Stimulated activated CD4-positive, alpha-beta T cell treated with anti-CD3 and anti-CD28 coated beads, Interleukin-12 subunit alpha, Interleukin-12 subunit beta, amount 100 ng/mL, for 4 hours (primary cell): ENCODE data around the gene APELA.
"Not testable (repeated sequence)": the region's sequence is repeated elsewhere in the genome, so short reads cannot be mapped to it uniquely, and the experiment has no call there.

ENCODE experiments used
- DNase-seq: peaks from one replicate; pipeline ENCODE4 v3.0.0-alpha.2; 2020

APELA gene

GRCh38 chr4:164876700-164877324, at the start of gene APELA:
APELA (plus strand) TSS chr4:164877178; CDS start chr4:164877332, 154 bp downstream.
- no peak for DNase-seq

GRCh38 chr4:164828955-164829354, 48.0 kb upstream of the APELA start:
- DNase-seq = no peak

- DNase-seq = no peak
Observed at GRCh38 chr4:164846566-164846965, 30.4 kb upstream of the APELA start.

GRCh38 chr4:164847016-164847415, 30.0 kb upstream of the APELA start:
- DNase-seq = no peak

- DNase-seq = no peak
Observed at GRCh38 chr4:164847967-164848649, 28.9 kb upstream of the APELA start.

GRCh38 chr4:164856396-164856795, 20.6 kb upstream of the APELA start:
- no peak for DNase-seq

GRCh38 chr4:164866817-164867490, 10.0 kb upstream of the APELA start:
- no peak for DNase-seq

GRCh38 chr4:164871673-164872072, 5.3 kb upstream of the APELA start:
- DNase-seq = no peak

- no peak for DNase-seq
Observed at GRCh38 chr4:164872481-164872880, 4.5 kb upstream of the APELA start.

GRCh38 chr4:164874789-164875188, 2.2 kb upstream of the APELA start:
- no peak for DNase-seq

GRCh38 chr4:164880489-164881262, 3.7 kb downstream of the APELA start:
- DNase-seq = no peak

- DNase-seq = no peak
Observed at GRCh38 chr4:164888096-164888715, 11.2 kb downstream of the APELA start.

- DNase-seq = no peak
Observed at GRCh38 chr4:164890691-164891090, 13.7 kb downstream of the APELA start.

GRCh38 chr4:164892018-164892417, 15.0 kb downstream of the APELA start:
- DNase-seq = no peak

GRCh38 chr4:164894702-164895101, 17.7 kb downstream of the APELA start:
- no peak for DNase-seq

- no peak for DNase-seq
Observed at GRCh38 chr4:164902608-164903007, 25.6 kb downstream of the APELA start.

- DNase-seq = no peak
Observed at GRCh38 chr4:164904336-164904735, 27.4 kb downstream of the APELA start.

GRCh38 chr4:164904941-164905340, 28.0 kb downstream of the APELA start:
- DNase-seq = no peak

- DNase-seq = no peak
Observed at GRCh38 chr4:164906368-164906767, 29.4 kb downstream of the APELA start.

- DNase-seq = not testable (repeated sequence)
Observed at GRCh38 chr4:164913506-164913905, 36.5 kb downstream of the APELA start.

- no peak for DNase-seq
Observed at GRCh38 chr4:164918956-164919355, 42.0 kb downstream of the APELA start.

GRCh38 chr4:164924670-164925238, 47.8 kb downstream of the APELA start:
- DNase-seq = no peak

GRCh38 chr4:164926301-164926700, 49.3 kb downstream of the APELA start:
- no peak for DNase-seq
